Measurements from ENCODE around the gene FOXC2.
A peak's percentile ranks its signal among the peaks of the same experiment; 100 is the strongest.

Gene FOXC2

GRCh38 chr16:86598607-86599565, 32.3 kb downstream of the FOXC2 start:
- TF ChIP-seq CTCF (IDR thresholded peaks at IDR 0.05; ENCODE audit: low read depth, low read length): no peak
- no peak overlapping the region for H3K4me3 ChIP-seq (ENCODE audit: low read depth, low read length)
- no peak for DNase-seq (ENCODE audit: low read depth, low spot score)
- in situ Hi-C loops (cut with HindIII; ENCODE audit: low sequenced_read_pairs): no loop called here

GRCh38 chr16:86601356-86601755, 34.7 kb downstream of the FOXC2 start:
- DNase-seq (ENCODE audit: low read depth, low spot score): no peak
- in situ Hi-C loops (cut with HindIII; ENCODE audit: low sequenced_read_pairs): no loop called here
- TF ChIP-seq CTCF (IDR thresholded peaks at IDR 0.05; ENCODE audit: low read depth, low read length): no peak
- H3K4me3 ChIP-seq (ENCODE audit: low read depth, low read length): no peak overlapping the region

GRCh38 chr16:86602521-86602920, 35.9 kb downstream of the FOXC2 start:
- no peak for TF ChIP-seq CTCF (IDR thresholded peaks at IDR 0.05; ENCODE audit: low read depth, low read length)
- H3K4me3 ChIP-seq (ENCODE audit: low read depth, low read length): no peak overlapping the region
- in situ Hi-C loops (cut with HindIII; ENCODE audit: low sequenced_read_pairs): no loop called here
- no peak for DNase-seq (ENCODE audit: low read depth, low spot score)

- in situ Hi-C loops (cut with HindIII; ENCODE audit: low sequenced_read_pairs): no loop called here
- DNase-seq (ENCODE audit: low read depth, low spot score): no peak
Observed at GRCh38 chr16:86604436-86605193, 38.0 kb downstream of the FOXC2 start.

GRCh38 chr16:86605950-86606349, 39.3 kb downstream of the FOXC2 start:
- TF ChIP-seq CTCF (IDR thresholded peaks at IDR 0.05; ENCODE audit: low read depth, low read length): no peak
- no peak for DNase-seq (ENCODE audit: low read depth, low spot score)
- H3K4me3 ChIP-seq (ENCODE audit: low read depth, low read length): no peak overlapping the region
- in situ Hi-C loops (cut with HindIII; ENCODE audit: low sequenced_read_pairs): no loop called here

More at GRCh38 chr16:86604436-86605193, 38.0 kb downstream of the FOXC2 start:
- TF ChIP-seq CTCF (IDR thresholded peaks at IDR 0.05; ENCODE audit: low read depth, low read length): no peak
- no peak overlapping the region for H3K4me3 ChIP-seq (ENCODE audit: low read depth, low read length)

- no peak overlapping the region for H3K4me3 ChIP-seq (ENCODE audit: low read depth, low read length)
- peak; percentile 17 for TF ChIP-seq CTCF (IDR thresholded peaks at IDR 0.05; ENCODE audit: low read depth, low read length)
- no peak for DNase-seq (ENCODE audit: low read depth, low spot score)
- in situ Hi-C loops (cut with HindIII; ENCODE audit: low sequenced_read_pairs): no loop called here
Observed at GRCh38 chr16:86608301-86608747, 41.7 kb downstream of the FOXC2 start.
